ENCODE measurements around the gene AGPS.

Gene AGPS

GRCh38 chr2:177559638-177560037, 167.1 kb downstream of the AGPS start:
- H3K4me3 ChIP-seq (ENCODE audit: low read length), result no peak overlapping the region
- DNase-seq (ENCODE audit: low read depth, low spot score), result no peak

GRCh38 chr2:177568390-177568789, 175.8 kb downstream of the AGPS start:
- H3K4me3 ChIP-seq (ENCODE audit: low read length), result no peak overlapping the region
- no peak for DNase-seq (ENCODE audit: low read depth, low spot score)

DNA sequence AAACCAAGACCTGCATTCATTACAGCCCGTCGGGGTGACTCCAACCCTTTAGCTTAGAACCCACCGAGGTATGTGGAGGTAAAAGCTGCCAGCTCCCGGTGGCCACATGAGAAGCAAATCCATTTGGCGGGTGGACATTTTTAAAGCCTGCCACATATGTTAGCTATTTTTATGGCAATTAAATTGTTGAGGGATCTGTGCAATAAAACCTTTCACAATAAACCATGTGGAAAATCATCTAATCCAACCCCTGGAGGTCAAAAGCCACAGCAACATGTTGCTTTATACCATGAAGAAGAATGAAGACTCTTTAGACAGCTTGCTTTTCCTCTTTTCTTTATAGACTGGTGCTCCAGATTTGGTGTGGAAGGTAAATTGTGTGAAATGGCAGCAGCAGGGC, 176.3 kb downstream of the AGPS start:
- no peak overlapping the region for H3K4me3 ChIP-seq (ENCODE audit: low read length)
- DNase-seq (ENCODE audit: low read depth, low spot score), result no peak

GRCh38 chr2:177572236-177572671, 179.7 kb downstream of the AGPS start:
- H3K4me3 ChIP-seq (ENCODE audit: low read length), result no peak overlapping the region
- DNase-seq (ENCODE audit: low read depth, low spot score), result no peak

- DNase-seq (ENCODE audit: low read depth, low spot score), result no peak
- no peak overlapping the region for H3K4me3 ChIP-seq (ENCODE audit: low read length)
These were observed 180.5 kb downstream of the AGPS start for GRCh38 chr2:177573120-177573519.

GRCh38 chr2:177574356-177574755, 181.8 kb downstream of the AGPS start:
- DNase-seq (ENCODE audit: low read depth, low spot score), result no peak
- no peak overlapping the region for H3K4me3 ChIP-seq (ENCODE audit: low read length)

DNA sequence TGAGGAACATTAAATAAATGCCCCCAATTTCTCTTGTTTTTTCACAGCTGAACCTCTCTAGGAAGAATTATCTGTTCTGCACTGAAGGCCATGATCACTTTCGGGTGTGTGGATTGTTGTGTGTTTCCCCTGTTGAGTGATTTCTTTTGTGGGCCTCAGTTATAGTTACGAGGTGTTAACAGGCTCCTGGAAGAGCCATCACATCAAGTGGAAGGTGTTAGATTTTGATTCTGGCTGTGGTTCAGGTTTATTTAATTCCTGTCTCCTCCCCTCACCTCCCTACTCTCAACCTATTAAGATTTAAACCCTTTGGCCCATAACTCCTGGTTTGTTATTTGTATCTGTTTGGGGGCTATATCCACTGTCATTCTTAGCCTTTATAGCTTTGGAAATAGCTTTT, 182.8 kb downstream of the AGPS start:
- no peak for DNase-seq (ENCODE audit: low read depth, low spot score)
- H3K4me3 ChIP-seq (ENCODE audit: low read length), result no peak overlapping the region

GRCh38 chr2:177577075-177577474, 184.5 kb downstream of the AGPS start:
- no peak for DNase-seq (ENCODE audit: low read depth, low spot score)
- no peak overlapping the region for H3K4me3 ChIP-seq (ENCODE audit: low read length)

- DNase-seq (ENCODE audit: low read depth, low spot score), result no peak
- no peak overlapping the region for H3K4me3 ChIP-seq (ENCODE audit: low read length)
These were observed 185.9 kb downstream of the AGPS start for GRCh38 chr2:177578454-177578853.

DNA sequence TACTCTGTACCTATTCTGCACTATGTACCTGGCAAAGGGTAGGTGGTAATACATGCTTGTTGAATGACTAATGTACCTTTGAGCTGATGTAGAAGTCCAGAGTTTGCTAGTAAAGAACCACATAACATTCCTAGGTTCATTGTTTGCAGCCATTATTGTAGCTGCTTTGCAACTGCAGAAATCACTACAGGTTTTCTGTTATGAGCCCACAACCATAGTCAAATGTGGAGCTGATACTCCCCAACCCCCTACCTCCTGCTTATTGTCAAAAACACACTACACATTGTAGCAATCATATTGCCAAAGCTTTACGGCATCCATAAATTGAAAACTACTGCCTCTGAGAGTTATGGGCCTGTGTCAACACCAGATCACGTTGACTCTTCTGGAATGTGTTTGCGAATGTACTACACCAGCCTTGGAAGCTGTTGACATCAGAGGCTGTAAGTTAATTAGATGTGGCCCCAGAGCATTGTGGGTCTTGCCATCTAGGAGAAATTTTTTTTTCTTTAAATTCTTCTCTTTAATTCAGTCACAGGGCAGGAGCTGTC, 187.0 kb downstream of the AGPS start:
- no peak overlapping the region for H3K4me3 ChIP-seq (ENCODE audit: low read length)
- DNase-seq (ENCODE audit: low read depth, low spot score), result no peak

DNA sequence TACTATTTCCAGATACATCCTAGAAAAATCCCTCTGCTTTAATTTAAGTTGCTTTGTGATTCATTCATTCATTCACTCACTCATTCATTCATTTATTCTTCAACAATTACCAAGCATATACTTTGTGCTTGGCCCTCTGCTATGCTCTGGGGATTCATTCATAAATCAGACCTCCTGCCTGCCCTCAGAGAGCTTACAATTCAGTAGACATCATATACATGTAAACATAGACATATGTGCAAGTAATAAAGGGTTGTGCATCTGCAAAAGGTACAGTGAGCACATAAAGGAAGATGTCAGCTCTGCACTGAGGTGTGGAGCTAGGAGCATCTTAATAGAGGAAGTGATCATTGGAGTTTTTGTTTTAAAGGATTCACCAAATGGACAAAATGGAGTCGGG, 189.4 kb downstream of the AGPS start:
- no peak overlapping the region for H3K4me3 ChIP-seq (ENCODE audit: low read length)
- DNase-seq (ENCODE audit: low read depth, low spot score), result no peak

GRCh38 chr2:177584030-177584692, 191.6 kb downstream of the AGPS start:
- no peak for DNase-seq (ENCODE audit: low read depth, low spot score)
- H3K4me3 ChIP-seq (ENCODE audit: low read length), result no peak overlapping the region

- no peak overlapping the region for H3K4me3 ChIP-seq (ENCODE audit: low read length)
- no peak for DNase-seq (ENCODE audit: low read depth, low spot score)
These were observed 192.8 kb downstream of the AGPS start for GRCh38 chr2:177585234-177585863.

DNA sequence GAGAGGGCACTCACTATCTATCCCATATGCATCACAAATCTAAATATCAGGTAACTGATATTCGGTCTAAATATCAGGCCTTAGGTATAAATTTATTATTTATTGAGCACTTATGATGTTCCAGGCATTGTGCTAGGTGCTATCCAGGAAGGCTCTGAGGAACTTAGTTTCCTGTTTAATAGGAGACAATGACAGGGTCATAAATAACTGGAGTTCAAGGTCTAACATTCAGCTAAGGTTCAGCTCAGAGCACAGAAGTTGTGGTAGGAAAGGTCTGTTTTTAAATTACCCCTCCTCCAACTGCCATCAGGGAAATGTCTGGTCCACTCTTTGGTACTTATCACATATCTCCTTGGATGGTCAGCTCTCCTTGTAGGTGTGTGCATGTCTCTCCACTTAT, 193.6 kb downstream of the AGPS start:
- DNase-seq (ENCODE audit: low read depth, low spot score), result no peak
- H3K4me3 ChIP-seq (ENCODE audit: low read length), result no peak overlapping the region

DNA sequence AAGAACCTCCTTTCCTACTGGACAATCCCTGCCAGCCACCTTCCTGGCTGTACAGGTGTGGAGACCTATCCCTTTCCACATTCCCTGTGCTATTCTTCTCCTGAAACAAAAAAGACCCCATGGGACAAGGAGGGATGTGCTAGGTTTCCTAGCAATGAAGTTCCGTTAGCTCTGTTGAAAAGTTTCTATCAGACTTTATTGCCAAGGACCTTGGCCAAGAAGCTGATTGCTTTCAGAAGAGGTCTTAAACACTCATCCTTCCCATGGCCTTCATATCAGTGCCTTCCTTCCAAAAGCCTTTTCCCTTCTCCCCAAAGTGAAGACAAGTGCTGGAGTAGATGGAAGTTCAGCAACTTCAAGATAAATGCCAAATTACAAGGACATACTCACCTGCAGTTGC, 194.8 kb downstream of the AGPS start:
- no peak for DNase-seq (ENCODE audit: low read depth, low spot score)
- H3K4me3 ChIP-seq (ENCODE audit: low read length), result no peak overlapping the region

DNA sequence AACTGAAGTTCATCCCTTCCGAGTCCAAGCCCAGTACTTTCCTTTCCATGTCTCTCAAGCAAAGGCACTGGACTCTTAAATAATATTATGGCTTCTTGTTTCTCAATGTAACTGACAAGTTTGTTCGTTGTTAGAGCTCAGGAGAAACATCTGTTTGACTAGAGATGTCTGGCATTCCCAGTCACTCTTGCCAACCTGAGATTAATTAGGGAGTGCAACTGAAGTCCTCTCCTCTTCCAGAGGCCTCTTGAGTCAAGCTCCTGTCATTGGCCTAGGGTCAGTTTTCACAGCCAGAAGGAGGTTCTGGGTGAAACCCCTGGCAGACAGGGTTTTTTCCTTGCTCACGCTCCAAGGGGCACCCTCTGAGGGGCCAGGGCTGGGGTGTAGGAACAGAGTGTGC, 196.1 kb downstream of the AGPS start:
- no peak overlapping the region for H3K4me3 ChIP-seq (ENCODE audit: low read length)
- no peak for DNase-seq (ENCODE audit: low read depth, low spot score)

GRCh38 chr2:177589186-177589585, 196.6 kb downstream of the AGPS start:
- H3K4me3 ChIP-seq (ENCODE audit: low read length), result no peak overlapping the region
- DNase-seq (ENCODE audit: low read depth, low spot score), result no peak

DNA sequence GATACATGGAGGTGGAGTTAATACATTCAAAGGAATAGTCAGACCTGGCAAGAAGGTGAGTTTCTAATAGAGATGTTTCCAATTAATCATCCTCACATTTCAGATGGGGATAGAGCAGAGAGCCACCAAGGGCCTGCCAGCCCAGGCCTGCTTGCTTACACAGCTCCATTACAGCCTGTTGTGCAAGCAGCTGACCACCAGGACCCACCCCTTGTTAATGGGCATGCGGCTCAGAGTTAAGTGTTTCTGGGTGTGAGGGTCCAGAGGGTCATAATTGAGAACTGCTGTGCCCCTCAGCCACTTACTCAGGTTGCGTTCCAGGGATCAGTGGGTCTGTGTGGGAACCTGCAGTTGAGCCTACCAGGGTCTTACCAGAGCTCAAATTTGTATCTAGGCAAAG, 199.8 kb downstream of the AGPS start:
- H3K4me3 ChIP-seq (ENCODE audit: low read length), result no peak overlapping the region
- DNase-seq (ENCODE audit: low read depth, low spot score), result no peak

DNA sequence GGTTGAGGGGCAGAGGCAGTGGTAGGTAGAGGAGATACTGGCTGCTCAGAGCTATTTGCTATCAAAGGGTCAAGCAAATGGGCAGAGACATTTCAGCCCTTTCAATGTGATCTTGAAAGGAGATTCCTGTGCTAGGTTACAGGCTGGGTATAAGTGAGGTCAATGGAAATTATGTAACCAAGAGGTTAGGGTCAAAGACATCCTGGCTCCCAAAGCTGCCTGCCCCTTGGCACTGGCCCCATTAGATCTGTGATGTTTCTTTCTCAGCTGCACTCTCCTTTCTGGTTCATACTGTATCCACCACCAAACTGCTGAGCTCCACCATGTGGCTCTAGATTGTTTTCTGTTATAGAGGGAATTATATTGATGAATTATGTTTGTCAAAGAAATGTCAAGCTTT, 200.4 kb downstream of the AGPS start:
- no peak overlapping the region for H3K4me3 ChIP-seq (ENCODE audit: low read length)
- DNase-seq (ENCODE audit: low read depth, low spot score), result no peak

DNA sequence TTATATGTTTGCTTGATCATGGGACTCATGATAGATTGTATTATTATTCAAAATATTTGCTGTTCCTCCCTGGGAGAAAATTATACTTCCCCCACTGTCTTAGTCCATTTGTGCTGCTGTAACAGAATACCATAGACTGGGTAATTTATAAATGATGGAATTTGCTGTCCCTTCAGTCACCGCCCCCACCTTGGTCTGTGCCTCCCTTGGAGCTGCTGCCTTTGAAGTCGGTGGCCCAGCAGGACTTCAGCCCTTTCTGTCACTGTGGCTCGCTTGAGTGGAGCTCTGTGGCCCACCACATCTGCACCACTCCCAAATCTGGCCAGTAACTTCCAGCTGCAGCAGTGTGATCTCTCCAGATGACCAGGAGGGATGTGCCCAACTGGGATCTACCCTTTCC, 200.8 kb downstream of the AGPS start:
- no peak for DNase-seq (ENCODE audit: low read depth, low spot score)
- H3K4me3 ChIP-seq (ENCODE audit: low read length), result no peak overlapping the region

Data from Jurkat, Clone E6-1 (cell line).